ENCODE results near the gene CACNA2D1. TPM values are rescaled to one million over a fixed set of nuclear protein-coding genes. Genes with fewer than 3 reads are reported as not detected.

Gene CACNA2D1
- total RNA-seq, 1 donor from 2014 or later = 7.8 TPM

GRCh38 chr7:82114237-82114636 is 329.3 kb downstream of the CACNA2D1 start:
- DNase-seq (ENCODE audit: low read depth in 2 of 2) = no peak

- no peak for DNase-seq (ENCODE audit: low read depth in 2 of 2)
These were observed 333.3 kb downstream of the CACNA2D1 start for GRCh38 chr7:82110146-82110840.

GRCh38 chr7:82109288-82109687 is 334.3 kb downstream of the CACNA2D1 start:
- DNase-seq (ENCODE audit: low read depth in 2 of 2) = peak; percentile 90 to 93

- DNase-seq (ENCODE audit: low read depth in 2 of 2) = no peak
These were observed 337.4 kb downstream of the CACNA2D1 start for GRCh38 chr7:82106201-82106600.

- peak; percentile 33 to 90 for DNase-seq (ENCODE audit: low read depth in 2 of 2)
These were observed 338.1 kb downstream of the CACNA2D1 start for GRCh38 chr7:82105463-82105862.

- DNase-seq (ENCODE audit: low read depth in 2 of 2) = no peak
These were observed 345.2 kb downstream of the CACNA2D1 start for GRCh38 chr7:82098414-82098813.

GRCh38 chr7:82091126-82091684 is 352.4 kb downstream of the CACNA2D1 start:
- DNase-seq (ENCODE audit: low read depth in 2 of 2) = no peak

GRCh38 chr7:82087099-82087498 is 356.5 kb downstream of the CACNA2D1 start:
- no peak for DNase-seq (ENCODE audit: low read depth in 2 of 2)

GRCh38 chr7:82085116-82085515 is 358.5 kb downstream of the CACNA2D1 start:
- DNase-seq (ENCODE audit: low read depth in 2 of 2) = no peak

GRCh38 chr7:82081644-82082224 is 361.8 kb downstream of the CACNA2D1 start:
- DNase-seq (ENCODE audit: low read depth in 2 of 2) = no peak

- no peak for DNase-seq (ENCODE audit: low read depth in 2 of 2)
These were observed 363.2 kb downstream of the CACNA2D1 start for GRCh38 chr7:82080254-82080927.

GRCh38 chr7:82079527-82079926 is 364.1 kb downstream of the CACNA2D1 start:
- DNase-seq (ENCODE audit: low read depth in 2 of 2) = no peak

GRCh38 chr7:82078807-82079206 is 364.8 kb downstream of the CACNA2D1 start:
- no peak for DNase-seq (ENCODE audit: low read depth in 2 of 2)

- no peak for DNase-seq (ENCODE audit: low read depth in 2 of 2)
These were observed 372.1 kb downstream of the CACNA2D1 start for GRCh38 chr7:82071468-82071867.

GRCh38 chr7:82067628-82068264 is 375.8 kb downstream of the CACNA2D1 start:
- DNase-seq (ENCODE audit: low read depth in 2 of 2) = no peak

- DNase-seq (ENCODE audit: low read depth in 2 of 2) = no peak
These were observed 386.1 kb downstream of the CACNA2D1 start for GRCh38 chr7:82057476-82057875.

- DNase-seq (ENCODE audit: low read depth in 2 of 2) = no peak
These were observed 387.3 kb downstream of the CACNA2D1 start for GRCh38 chr7:82056282-82056681.

- no peak for DNase-seq (ENCODE audit: low read depth in 2 of 2)
These were observed 389.0 kb downstream of the CACNA2D1 start for GRCh38 chr7:82054544-82054943.

- no peak for DNase-seq (ENCODE audit: low read depth in 2 of 2)
These were observed 390.0 kb downstream of the CACNA2D1 start for GRCh38 chr7:82053453-82054032.

GRCh38 chr7:82051601-82052000 is 392.0 kb downstream of the CACNA2D1 start:
- DNase-seq (ENCODE audit: low read depth in 2 of 2) = no peak

- no peak for DNase-seq (ENCODE audit: low read depth in 2 of 2)
These were observed 392.8 kb downstream of the CACNA2D1 start for GRCh38 chr7:82050792-82051191.

Measured in dermis microvascular lymphatic vessel endothelial cell (primary cell).